Ectodermal cell (in vitro differentiated cells): Measurements from ENCODE around the gene COL10A1.
A peak's percentile ranks its signal among the peaks of the same experiment; 100 is the strongest.
"Not testable (repeated sequence)": the region's sequence is repeated elsewhere in the genome, so short reads cannot be mapped to it uniquely, and the experiment has no call there.

Source experiments
- H3K27ac ChIP-seq: 2 replicates; pipeline ENCODE4 v1.7.0; 2013; ENCODE audit warnings: mild to moderate bottlenecking, low read depth, low read length; ENCODE audit not compliant: insufficient read depth, poor library complexity, severe bottlenecking
- H3K27me3 ChIP-seq: 2 replicates; pipeline ENCODE4 v1.7.0; 2013; ENCODE audit warnings: mild to moderate bottlenecking, low read length; ENCODE audit not compliant: insufficient read depth, control insufficient read depth, poor library complexity, severe bottlenecking
- H3K36me3 ChIP-seq: one replicate; pipeline ENCODE4 v1.7.0; 2013; ENCODE audit warnings: low read length; ENCODE audit not compliant: control insufficient read depth, insufficient read depth
- H3K4me1 ChIP-seq: one replicate; pipeline ENCODE4 v1.7.0; 2013; ENCODE audit warnings: low read length; ENCODE audit not compliant: control insufficient read depth, insufficient read depth
- H3K4me3 ChIP-seq: 2 replicates; pipeline ENCODE4 v1.7.0; 2013; ENCODE audit warnings: low read depth, low read length, control low read depth; ENCODE audit not compliant: insufficient read depth
- H3K9me3 ChIP-seq: 2 replicates; pipeline ENCODE4 v1.7.0; 2013; ENCODE audit warnings: mild to moderate bottlenecking, low read length, moderate library complexity; ENCODE audit not compliant: control insufficient read depth
- WGBS, 2 experiments: methylation state at CpG; one replicate each; pipeline ENCODE4 v1.1.7; 2013; ENCODE audit warnings: missing lambda C conversion rate in 2 of 2; 5-methylcytosine and 5-hydroxymethylcytosine counted together

Gene COL10A1

DNA sequence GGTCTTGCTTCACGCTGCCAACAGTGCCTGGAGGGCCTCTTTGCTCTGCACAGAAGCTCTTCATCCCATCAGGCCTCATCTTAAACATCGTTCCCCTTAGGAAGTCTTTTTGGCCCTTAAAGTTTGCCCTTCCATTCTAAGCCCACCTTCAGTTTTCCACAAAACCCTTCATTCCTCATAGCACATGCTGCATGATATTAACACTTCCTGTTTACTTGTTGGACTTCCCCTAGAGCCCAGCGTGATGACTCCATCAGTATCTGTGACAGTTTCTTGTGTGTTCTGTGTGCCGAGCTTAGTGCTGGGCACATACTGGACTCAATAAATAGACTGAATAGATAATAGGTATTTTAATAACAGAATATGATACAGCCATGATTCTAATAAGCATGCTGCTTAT, 23.1 kb downstream of the COL10A1 start:
- Histone ChIP-seq H3K36me3 (no peaks in the 10 kb centered on the region), H3K4me1 (peaks cover 34% of the 10 kb centered on the region), H3K4me3 (no peak overlapping the region), H3K27ac (no peak overlapping the region), H3K27me3 (peaks cover 4% of the 10 kb centered on the region), H3K9me3 (no peaks in the 10 kb centered on the region)
- 93% methylated on average over 3 of the region's 4 CpGs for WGBS, 2 experiments

DNA sequence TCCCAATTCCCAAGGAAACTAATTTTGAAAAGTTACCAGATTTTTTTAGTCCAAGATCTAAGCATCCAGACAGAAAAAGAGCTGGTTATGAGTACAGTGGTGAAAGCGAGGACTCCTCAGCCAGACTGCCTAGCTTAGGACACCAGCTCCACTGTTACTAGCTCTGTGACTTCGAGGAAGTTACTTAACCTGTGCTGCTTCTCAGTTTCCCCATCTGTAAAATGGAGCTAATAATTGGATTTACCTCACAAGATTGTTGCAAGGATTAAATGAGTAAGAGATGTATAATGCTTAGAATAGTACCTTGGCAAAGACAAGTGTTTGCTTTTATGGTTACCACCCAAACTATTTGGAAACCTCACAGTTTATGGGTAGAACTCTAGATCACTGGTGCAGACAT, 24.1 kb downstream of the COL10A1 start:
- Histone ChIP-seq H3K9me3 (no peaks in the 10 kb centered on the region), H3K4me1 (peaks cover 30% of the 10 kb centered on the region), H3K27me3 (peaks cover 4% of the 10 kb centered on the region), H3K36me3 (no peaks in the 10 kb centered on the region), H3K27ac (no peak overlapping the region), H3K4me3 (peak overlapping the region; percentile 84)
- WGBS, 2 experiments: 80 to 89% methylated on average over 2 of the region's 2 CpGs

DNA sequence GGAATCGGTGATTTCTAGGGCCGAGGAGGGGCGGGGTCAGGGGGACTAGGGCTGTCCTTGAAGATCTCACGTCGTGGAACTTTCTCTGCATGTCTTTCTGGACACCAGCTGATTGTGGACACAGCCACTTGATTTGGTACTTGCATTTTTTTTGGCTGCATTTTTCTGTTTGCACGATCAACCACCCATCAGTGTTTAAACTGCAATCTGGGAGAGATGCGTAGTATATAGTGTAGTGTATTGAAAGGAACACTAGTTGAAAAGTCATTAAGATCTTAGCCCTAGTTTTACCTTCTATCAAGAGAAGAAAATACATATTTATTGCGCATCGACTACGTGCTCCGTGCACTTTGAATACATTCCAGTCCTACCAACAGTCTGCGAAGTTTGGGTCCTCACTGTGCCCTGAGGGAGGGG, 24.6 kb downstream of the COL10A1 start:
- no peak overlapping the region for H3K27ac ChIP-seq
- H3K4me3 ChIP-seq: peak overlapping the region; percentile 84
- H3K4me1 ChIP-seq: peaks cover 26% of the 10 kb centered on the region
- peaks cover 4% of the 10 kb centered on the region for H3K27me3 ChIP-seq
- no peaks in the 10 kb centered on the region for H3K9me3 ChIP-seq
- WGBS, 2 experiments: 1 to 6% methylated on average over 11 to 12 of the region's 12 CpGs
- no peaks in the 10 kb centered on the region for H3K36me3 ChIP-seq

DNA sequence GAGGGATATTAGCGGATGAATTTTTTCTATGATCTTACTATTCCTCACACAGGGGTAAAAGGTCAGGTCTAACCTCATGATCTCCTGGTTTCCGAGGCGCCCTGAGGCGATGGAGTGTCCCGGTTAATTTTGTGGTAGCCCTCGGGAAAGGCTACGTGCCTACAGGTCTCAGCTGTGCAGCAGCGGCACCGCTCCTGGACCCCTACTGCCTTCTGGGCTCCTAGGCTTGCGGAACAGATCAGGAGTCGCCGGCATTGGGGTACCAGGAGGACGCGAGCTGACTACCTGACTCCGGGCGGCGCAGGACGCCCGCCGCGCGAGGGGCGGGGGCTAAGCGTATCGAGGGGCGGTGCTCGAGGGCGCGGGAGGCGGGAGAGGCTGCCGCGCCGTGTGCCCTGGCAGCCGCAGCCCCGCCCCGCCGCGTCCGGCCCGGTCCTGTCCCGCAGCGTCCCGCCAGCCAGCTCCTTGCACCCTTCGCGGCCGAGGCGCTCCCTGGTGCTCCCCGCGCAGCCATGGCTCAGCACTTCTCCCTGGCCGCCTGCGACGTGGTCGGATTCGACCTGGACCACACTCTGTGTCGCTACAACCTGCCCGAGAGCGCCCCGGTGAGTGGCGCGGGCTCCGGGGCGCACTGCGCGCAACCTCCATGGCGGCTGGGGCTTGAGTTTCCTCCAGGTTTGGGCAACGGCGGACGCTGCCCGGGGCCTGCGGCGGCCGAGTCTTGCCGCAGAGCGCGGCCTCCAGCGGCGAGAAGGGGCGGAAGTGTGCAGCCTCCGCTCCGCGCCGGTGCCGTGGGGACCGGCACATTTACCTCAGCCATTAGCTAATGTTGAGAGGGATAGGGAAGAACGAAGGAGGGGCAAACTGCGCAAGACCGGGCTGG, 25.3 kb downstream of the COL10A1 start, which contains the start of gene NT5DC1:
Gene NT5DC1, plus strand, starts transcription at position 435 of the 883 bp plus-strand sequence. Its CDS starts 78 bp downstream, at position 513.
- H3K4me3 ChIP-seq: peak within 1 kb of the TSS; percentile 84
- no peaks in the 10 kb centered on the region for H3K9me3 ChIP-seq
- peak within 1 kb of the TSS; percentile 88 for H3K27ac ChIP-seq
- peaks cover 22% of the 10 kb centered on the region for H3K4me1 ChIP-seq
- H3K36me3 ChIP-seq: no peaks in the 10 kb centered on the region
- WGBS, 2 experiments: 1% methylated on average over 87 of the region's 87 CpGs
- peaks cover 4% of the 10 kb centered on the region for H3K27me3 ChIP-seq

DNA sequence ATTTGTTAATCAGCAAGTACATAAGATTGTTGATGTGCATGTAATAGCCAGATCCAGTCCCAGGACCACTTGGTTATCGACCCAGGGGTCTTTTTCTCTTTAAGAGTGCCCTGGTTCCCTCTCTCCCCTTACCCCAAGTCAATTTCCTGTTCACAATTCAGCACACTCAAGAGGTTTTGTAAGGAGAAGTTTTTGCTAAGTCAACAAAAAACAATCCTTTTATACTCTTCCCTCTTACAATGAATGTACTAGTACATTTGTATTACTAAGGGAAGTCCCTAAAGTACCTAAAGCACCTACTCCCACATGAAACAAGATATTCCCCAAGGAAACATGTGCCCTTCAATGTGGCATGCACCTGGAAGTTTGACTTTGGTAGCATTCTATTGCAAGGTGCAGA, 26.9 kb downstream of the COL10A1 start:
- H3K27ac ChIP-seq: no peak overlapping the region
- no peaks in the 10 kb centered on the region for H3K36me3 ChIP-seq
- H3K9me3 ChIP-seq: no peaks in the 10 kb centered on the region
- H3K4me3 ChIP-seq: no peak overlapping the region
- peaks cover 4% of the 10 kb centered on the region for H3K27me3 ChIP-seq
- 82 to 83% methylated on average over 1 of the region's 1 CpG for WGBS, 2 experiments
- peaks cover 16% of the 10 kb centered on the region for H3K4me1 ChIP-seq

DNA sequence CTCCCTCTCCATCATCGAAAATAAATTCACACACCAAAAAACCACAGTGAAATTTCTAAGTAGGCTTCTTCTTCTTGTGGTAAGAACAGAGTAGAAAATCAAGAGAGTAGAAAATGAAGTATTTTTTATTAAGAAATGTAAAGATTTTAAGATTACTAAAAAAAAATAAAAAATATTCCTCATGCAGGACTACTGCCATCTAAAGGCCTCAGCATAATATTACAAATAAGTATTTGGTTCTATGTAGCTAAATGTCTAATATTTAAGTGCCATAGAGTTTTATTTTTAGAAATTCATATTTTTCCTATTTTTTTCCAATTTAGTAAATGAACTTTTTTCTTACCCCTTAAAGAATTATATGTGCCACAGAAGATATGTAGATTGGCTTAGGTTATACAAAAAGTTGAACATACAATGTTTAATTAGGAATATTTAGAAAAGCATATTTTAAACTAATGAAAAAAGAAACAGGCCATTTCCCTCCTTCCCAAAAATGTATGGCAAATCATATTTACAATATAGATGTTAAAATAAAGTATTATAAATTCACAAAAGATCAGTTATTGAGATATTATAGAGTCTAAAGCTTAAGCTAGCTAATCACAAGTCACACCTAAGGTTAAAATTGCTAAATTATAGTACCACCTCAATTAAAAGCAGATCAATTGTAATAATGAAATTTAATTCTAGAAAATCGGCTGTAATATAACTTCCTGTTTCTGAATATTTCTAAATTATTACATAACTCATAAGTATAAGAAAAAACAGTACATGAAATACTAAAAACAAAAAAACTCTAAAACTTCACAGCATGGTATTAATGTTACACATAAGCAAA, 28.7 kb downstream of the COL10A1 start:
- H3K4me1 ChIP-seq: peaks cover 8% of the 10 kb centered on the region
- H3K27ac ChIP-seq: no peak overlapping the region
- H3K4me3 ChIP-seq: no peak overlapping the region
- H3K36me3 ChIP-seq: no peaks in the 10 kb centered on the region
- H3K9me3 ChIP-seq: no peaks in the 10 kb centered on the region
- 0% methylated on average over 1 of the region's 2 CpGs; no CpG with 5 or more reads in 1 of the 2 experiments for WGBS, 2 experiments
- H3K27me3 ChIP-seq: peaks cover 4% of the 10 kb centered on the region

DNA sequence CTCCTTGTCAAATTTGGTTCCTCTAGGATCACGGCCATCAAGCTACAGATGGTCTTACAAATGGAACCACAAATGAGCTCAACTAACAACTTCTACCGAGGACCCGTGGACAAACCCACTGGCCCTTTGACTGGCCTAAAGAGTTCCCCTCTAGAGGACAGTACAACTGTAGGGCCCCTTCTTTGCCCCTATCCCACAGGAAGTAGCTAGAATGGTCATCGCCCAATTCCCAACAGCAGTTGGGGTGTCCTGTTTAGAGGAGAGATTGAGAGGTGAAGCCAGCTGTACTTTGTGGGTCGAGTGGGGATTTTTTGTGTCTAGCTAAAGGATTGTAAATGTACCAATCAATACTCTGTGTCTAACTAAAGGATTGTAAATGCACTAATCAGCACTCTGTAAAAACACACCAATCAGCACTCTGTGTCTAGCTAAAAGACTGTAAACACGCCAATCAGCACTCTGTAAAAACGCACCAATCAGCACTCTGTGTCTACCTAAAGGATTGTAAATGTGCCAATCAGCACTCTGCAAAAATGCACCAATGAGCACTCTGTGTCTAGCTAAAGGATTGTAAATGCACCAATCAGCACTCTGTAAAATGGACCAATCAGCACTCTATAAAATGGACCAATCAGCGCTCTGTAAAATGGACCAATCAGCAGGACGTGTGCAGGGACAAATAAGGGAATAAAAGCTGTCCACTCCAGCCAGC, 29.7 kb downstream of the COL10A1 start:
- not testable (repeated sequence) for H3K36me3 ChIP-seq, H3K9me3 ChIP-seq, H3K4me1 ChIP-seq, H3K4me3 ChIP-seq, H3K27me3 ChIP-seq, H3K27ac ChIP-seq
- WGBS, 2 experiments: 91 to 94% methylated on average over 8 to 9 of the region's 9 CpGs

DNA sequence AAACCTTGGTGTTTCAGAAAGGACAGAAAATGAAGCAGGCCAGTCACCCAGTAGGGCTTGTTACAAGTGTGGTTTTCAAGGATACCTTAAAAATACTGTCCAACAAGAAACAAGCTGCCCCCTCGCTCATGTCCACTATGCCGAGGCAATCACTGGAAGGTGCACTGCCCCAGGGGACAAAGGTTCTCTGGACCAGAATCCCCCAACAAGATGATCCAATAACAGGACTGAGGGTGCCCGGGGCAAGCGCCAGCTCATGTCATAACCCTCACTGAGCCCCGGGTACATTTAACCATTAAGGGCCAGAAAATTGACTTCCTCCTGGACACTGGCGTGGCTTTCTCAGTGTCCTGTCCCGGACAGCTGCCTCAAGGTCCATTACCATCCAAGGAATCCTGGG, 31.9 kb downstream of the COL10A1 start:
- Histone ChIP-seq H3K9me3 (no peaks in the 10 kb centered on the region), H3K27ac (no peak overlapping the region), H3K27me3 (no peaks in the 10 kb centered on the region), H3K4me3 (no peak overlapping the region), H3K36me3 (no peaks in the 10 kb centered on the region), H3K4me1 (no peaks in the 10 kb centered on the region)
- WGBS, 2 experiments: 95% methylated on average over 7 of the region's 7 CpGs

DNA sequence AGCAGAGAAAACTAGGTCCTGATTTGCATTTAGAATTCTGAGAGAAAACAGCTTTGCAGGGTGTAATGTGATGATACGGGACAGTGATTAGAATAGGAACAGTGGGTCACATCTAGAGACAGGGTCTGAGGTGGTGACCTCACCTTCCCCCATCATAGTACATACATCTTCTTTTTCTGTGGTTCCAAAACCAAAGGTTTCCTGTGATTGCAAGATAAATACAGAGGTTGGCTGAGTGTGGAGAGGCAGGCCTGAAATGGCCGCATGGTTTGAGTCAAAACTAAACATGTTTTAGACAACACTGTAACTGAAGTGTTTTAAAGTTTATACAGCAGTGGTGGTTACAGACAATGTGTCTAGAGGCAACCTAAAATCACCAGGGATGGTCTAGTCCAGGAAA, 35.7 kb downstream of the COL10A1 start:
- 97 to 98% methylated on average over 2 of the region's 2 CpGs for WGBS, 2 experiments
- Histone ChIP-seq H3K4me1 (no peaks in the 10 kb centered on the region), H3K9me3 (no peaks in the 10 kb centered on the region), H3K4me3 (no peak overlapping the region), H3K27me3 (no peaks in the 10 kb centered on the region), H3K27ac (no peak overlapping the region), H3K36me3 (no peaks in the 10 kb centered on the region)

DNA sequence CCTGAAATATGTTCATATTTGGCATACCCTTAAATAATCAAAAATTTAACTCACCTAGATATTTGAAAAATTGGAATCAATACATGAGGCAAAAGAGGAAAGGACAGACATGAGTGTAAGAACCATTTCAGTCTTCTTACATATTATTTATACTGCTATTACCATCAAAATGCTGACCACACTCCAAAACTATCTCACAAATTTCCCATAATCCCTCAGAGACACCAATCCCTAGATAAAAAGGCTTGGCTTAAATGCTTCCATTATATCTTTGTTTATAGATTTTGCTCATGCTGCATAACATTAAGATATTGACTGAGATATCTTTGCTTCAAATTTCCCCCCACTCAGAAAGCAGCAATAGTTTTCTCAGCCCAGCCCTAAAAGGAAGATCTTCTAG, 37.0 kb downstream of the COL10A1 start:
- Histone ChIP-seq H3K36me3 (no peaks in the 10 kb centered on the region), H3K27me3 (no peaks in the 10 kb centered on the region), H3K27ac (no peak overlapping the region), H3K4me1 (no peaks in the 10 kb centered on the region), H3K4me3 (no peak overlapping the region), H3K9me3 (no peaks in the 10 kb centered on the region)
